MG63 (cell line): ENCODE results near the gene OPALIN. TPM values are rescaled to one million over a fixed set of nuclear protein-coding genes. Genes with fewer than 3 reads are reported as not detected.
A peak's percentile ranks its signal among the peaks of the same experiment; 100 is the strongest.

ENCODE experiments used
- DNase-seq: peaks from one replicate; pipeline ENCODE4 v3.0.0-alpha.2; 2020
- H3K27me3 ChIP-seq: fragments of 250-450 bp; sonication (Bioruptor Pico); 2 replicates; pipeline ENCODE4 v1.5.1; 2020; ENCODE audit warnings: mild to moderate bottlenecking, moderate library complexity
- H3K36me3 ChIP-seq: fragments of 250-450 bp; sonication (Bioruptor Pico); 2 replicates; pipeline ENCODE4 v1.5.1; 2020; ENCODE audit warnings: mild to moderate bottlenecking, moderate library complexity
- H3K4me3 ChIP-seq: fragments of 250-450 bp; sonication (Bioruptor Pico); 2 replicates; pipeline ENCODE4 v1.5.1; 2020; ENCODE audit warnings: mild to moderate bottlenecking, moderate library complexity
- H3K9me3 ChIP-seq: fragments of 250-450 bp; sonication (Bioruptor Pico); 2 replicates; pipeline ENCODE4 v1.5.1; 2020; ENCODE audit warnings: mild to moderate bottlenecking, moderate library complexity
- total RNA-seq: library from RNA; depleted of rRNA; stranded (reverse); fragments of >200 nt; shearing (Covaris generic); gene quantifications from 2 replicates; pipeline ENCODE4 v1.2.3, GENCODE V29; 2014; ENCODE audit warnings: low replicate concordance

Gene OPALIN
- total RNA-seq, 1 experiment from 2014 or later: not detected

DNA sequence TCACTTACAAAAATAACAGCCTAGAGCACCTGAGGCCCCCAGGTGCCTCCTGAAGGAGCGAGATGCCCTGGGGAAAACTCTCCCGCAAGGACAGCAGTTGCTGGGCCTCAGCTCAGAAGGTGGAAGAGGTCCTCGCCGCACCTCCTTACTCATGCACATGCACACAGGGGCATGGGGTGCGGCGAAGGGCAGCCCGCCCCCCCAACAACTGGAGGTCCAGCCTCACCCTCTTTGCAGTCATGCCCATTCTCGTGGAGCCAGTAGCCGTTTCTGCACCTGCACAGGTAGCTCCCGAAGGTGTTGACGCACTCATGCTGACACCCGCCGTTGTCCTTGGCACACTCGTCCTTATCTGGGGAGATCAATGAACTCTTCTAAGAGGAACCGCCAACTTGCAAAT, 19.9 kb upstream of the OPALIN start:
- no peak for DNase-seq
- Histone ChIP-seq H3K9me3 (0 out of 2 replicates have a peak, but pooled peaks cover 3% of the 10 kb centered on the region), H3K27me3 (no peaks in the 10 kb centered on the region), H3K36me3 (no peaks in the 10 kb centered on the region), H3K4me3 (no peak overlapping the region)

DNA sequence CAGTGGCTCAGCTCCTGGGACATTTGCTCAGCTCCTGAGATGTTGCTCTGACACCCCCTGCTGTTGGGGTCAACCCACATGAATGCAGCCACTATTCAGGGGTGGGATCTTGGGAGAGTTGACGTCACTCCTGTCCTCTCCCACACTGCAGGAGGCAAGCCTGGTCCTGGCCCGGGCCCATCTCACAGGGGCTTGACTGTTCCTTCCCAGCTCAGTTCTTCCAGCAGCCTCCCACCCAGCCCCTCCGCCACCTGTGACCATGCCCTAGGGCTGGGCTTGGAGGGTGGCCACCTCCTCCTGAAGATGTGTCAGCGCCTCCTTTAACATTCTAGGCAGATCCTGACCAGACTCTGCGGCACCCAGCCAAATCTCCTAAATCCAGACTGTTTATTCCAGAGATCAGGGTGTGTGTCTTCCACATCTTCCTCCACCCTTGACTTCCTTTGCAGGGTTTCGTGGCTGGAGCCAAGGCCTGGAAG, 19.1 kb upstream of the OPALIN start:
- no peak overlapping the region for H3K4me3 ChIP-seq
- H3K36me3 ChIP-seq: no peaks in the 10 kb centered on the region
- 0 out of 2 replicates have a peak, but pooled peaks cover 3% of the 10 kb centered on the region for H3K9me3 ChIP-seq
- H3K27me3 ChIP-seq: no peaks in the 10 kb centered on the region
- DNase-seq: peak; percentile 90

DNA sequence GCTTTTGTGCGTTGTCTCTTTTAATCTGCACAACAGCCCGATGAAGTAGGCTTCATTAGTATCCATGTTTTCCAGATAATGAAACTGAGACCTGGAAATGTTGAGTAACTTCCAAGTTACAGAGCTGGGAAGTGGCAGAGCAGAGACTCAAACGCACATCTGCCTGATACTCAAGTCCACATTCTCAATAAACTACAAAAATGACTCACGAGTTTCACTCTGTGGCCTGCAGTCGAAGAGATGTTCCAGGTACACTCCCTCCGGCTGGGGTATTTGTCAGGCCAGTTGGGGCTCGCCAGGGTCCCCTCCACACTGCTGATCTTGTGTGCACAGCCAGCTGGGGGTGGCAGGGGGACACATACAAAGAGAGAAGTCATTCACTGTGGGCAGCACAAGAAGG, 17.7 kb upstream of the OPALIN start:
- H3K27me3 ChIP-seq: no peaks in the 10 kb centered on the region
- no peak overlapping the region for H3K4me3 ChIP-seq
- no peak for DNase-seq
- H3K36me3 ChIP-seq: no peaks in the 10 kb centered on the region
- no peaks in the 10 kb centered on the region for H3K9me3 ChIP-seq

DNA sequence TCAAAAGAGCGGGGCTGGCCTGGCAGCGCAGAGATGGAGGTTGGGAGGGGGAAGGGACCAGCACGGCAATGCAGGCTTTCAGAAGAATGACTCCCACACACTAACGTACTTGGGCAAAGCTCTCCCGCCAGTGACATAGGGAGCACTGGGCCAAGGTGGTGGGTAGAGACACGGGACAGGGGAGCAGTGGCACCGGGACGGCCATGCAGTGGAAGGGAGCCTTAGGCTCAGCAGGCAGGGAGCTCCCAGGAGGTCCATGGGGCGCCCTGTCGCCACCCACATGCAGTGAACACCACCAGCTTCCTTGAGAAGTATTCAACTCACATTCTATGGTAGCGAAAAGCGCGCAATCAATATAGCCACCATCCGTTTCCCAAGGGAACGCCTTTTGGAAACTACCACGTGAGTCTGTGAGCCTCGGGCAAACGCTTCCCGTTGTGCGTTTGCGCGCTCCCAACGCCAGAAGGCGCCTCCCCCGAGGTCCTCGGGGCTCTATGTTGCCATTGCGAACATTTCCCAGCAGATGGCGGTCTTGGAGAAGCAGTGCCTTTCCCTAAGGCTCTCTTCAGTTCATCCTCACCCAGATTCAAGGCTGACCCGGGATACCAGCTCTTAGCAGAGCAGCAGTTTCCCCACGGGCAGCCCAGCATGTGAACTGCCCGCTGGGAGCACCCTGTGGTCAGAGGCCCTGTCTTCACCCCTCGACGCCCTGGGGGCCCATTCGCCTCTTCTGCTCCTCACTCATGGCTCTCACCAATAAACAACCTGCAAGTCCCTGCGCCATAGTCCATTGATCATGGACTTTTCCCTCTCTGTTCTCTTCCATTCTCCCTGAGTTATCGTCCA, 16.4 kb upstream of the OPALIN start:
- Histone ChIP-seq H3K36me3 (no peaks in the 10 kb centered on the region), H3K9me3 (no peaks in the 10 kb centered on the region), H3K4me3 (peak overlapping the region; percentile 29), H3K27me3 (no peaks in the 10 kb centered on the region)
- DNase-seq: peak; percentile 80

DNA sequence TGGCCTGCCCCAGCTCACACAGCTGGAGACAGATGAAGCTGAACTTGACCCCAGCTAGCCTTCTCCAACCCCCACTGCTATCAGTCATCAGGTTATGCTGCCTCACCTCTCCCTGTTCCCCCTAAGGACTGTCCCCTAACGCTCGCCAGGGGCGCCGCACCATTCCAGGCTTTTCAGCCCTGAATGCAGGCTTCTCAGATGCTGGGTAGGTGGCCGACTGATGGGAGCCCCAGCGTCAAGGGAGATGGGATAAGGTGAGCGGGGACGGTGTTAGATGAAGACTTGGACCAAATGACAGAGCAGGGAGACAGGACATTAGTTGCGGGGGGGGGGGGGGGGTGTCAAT, 15.8 kb upstream of the OPALIN start:
- no peak overlapping the region for H3K4me3 ChIP-seq
- no peaks in the 10 kb centered on the region for H3K27me3 ChIP-seq
- DNase-seq: no peak
- H3K36me3 ChIP-seq: no peaks in the 10 kb centered on the region
- no peaks in the 10 kb centered on the region for H3K9me3 ChIP-seq

DNA sequence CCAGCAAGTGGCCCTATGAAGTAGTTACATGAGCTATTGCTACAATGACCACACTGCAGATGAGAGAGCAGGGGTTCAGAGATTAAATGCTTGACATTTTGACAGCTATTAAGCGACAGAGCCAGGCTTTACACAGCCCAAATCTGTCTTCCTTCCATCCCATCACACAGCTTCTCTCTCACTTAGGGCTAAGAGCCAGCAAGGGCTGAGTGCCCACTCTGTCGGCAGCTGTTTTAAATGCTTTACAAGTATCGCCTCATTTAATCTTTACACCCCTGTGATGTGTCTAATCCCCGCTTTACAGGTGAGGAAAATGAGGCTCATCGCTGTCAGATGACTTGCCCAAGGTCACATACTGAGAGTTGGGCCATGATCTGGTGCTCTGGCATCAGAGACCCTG, 15.2 kb upstream of the OPALIN start:
- H3K9me3 ChIP-seq: no peaks in the 10 kb centered on the region
- H3K4me3 ChIP-seq: no peak overlapping the region
- H3K27me3 ChIP-seq: no peaks in the 10 kb centered on the region
- DNase-seq: no peak
- no peaks in the 10 kb centered on the region for H3K36me3 ChIP-seq

DNA sequence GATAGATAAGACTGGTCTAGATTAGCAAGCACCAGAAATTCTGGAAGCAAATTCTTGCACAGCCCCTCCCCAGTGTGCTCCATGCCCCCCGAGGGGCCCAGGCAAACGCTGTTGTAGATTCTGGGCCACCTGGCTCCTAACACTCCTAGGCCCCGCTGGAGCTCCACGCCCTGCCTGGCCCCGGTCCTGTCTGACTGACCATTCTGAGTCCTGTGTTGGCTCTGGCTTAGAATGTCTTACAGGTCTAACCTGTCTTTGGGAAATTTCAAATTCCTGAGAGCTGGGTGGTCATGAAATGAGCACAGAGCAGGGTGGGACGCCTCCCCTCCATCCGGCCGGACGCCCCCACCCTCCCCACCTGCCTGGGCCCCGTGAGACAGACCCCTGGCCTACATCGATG, 12.6 kb upstream of the OPALIN start:
- no peak for DNase-seq
- no peaks in the 10 kb centered on the region for H3K9me3 ChIP-seq
- H3K4me3 ChIP-seq: no peak overlapping the region

DNA sequence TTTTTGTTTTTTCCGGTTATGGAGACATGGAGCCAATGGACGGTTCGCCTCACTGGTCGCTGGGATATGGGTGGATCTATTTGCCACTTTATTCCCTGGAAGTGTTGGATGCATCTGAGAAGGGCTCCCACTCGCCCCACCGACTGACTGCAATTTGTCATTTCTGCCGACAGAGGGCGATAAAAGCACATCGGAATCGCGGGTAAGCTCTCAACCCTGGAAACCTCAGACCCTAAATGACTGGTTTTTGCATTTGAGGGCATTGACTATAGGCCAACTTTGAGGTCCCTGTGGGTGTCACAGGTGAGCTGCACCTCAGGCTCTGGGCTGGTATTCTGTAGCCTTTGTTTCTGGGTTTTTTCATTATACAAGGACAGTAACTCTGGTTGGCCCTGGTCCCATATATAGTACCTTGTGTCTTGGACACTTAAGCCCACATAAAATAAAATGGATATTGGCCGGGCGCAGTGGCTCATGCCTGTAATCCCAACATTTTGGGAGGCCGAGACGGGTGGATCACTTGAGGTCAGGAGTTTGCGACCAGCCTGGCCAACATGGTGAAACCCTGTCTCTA, 11.9 kb upstream of the OPALIN start:
- H3K36me3 ChIP-seq: no peaks in the 10 kb centered on the region
- no peak overlapping the region for H3K4me3 ChIP-seq
- H3K27me3 ChIP-seq: no peaks in the 10 kb centered on the region
- peak; percentile 31 for DNase-seq
- no peaks in the 10 kb centered on the region for H3K9me3 ChIP-seq

More for the DNA sequence above, 12.6 kb upstream of the OPALIN start:
- H3K36me3 ChIP-seq: no peaks in the 10 kb centered on the region
- no peaks in the 10 kb centered on the region for H3K27me3 ChIP-seq

DNA sequence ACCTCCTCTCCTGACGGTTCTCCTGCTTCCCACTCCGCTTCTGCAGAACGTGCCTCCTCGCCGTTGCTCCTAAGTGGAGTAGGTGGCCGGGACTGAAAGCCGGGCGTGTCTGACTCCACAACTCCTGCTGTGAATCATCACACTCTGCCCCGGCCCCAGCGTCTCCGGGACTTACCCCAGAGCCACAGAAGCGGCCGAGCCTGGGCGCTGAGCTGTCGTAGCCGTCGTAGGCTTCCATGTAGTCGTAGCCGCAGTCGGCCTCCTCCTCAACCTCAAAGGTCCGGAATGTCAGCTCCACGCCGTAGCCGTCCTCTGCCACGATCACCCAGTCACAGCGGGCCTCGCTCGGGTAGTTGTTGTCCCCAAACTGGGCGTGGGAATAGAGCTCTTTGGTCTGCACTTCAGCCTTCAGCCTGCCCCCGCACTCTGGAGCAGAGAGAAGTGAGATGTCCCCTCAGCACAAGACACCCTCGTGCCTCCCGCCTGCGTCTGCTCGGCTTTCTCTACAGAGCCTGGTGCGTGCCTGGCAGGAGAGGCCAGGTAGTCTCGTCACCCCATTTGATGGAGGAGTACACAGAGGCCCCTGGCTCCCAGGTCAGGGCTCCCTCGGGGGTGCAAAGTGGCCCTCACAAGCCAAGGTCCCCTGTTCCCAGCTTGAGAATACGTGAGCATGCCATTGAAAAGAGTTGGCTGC, 11.2 kb upstream of the OPALIN start:
- Histone ChIP-seq H3K9me3 (no peaks in the 10 kb centered on the region), H3K36me3 (no peaks in the 10 kb centered on the region), H3K4me3 (no peak overlapping the region), H3K27me3 (no peaks in the 10 kb centered on the region)
- DNase-seq: peak; percentile 57

DNA sequence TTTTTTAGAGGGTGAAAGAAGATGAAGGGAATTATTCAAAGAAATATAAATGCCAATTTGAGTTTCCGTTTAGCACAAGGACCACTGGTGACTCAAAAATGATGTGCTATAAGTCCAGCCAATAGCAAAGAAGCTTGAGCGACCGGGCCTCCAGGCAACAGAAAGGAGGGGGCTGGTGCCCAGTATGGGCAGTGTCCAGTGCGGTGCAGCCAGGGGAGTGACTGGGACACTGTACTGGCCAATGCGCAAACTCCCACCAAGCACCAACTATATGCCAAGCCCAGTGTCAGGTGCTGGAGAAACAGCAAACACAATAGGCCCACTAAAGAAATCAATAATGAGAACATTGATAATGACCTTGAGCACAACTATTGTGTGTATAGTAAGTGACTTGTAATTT, 10.2 kb upstream of the OPALIN start:
- Histone ChIP-seq H3K9me3 (no peaks in the 10 kb centered on the region), H3K36me3 (no peaks in the 10 kb centered on the region), H3K4me3 (no peak overlapping the region), H3K27me3 (no peaks in the 10 kb centered on the region)
- no peak for DNase-seq

DNA sequence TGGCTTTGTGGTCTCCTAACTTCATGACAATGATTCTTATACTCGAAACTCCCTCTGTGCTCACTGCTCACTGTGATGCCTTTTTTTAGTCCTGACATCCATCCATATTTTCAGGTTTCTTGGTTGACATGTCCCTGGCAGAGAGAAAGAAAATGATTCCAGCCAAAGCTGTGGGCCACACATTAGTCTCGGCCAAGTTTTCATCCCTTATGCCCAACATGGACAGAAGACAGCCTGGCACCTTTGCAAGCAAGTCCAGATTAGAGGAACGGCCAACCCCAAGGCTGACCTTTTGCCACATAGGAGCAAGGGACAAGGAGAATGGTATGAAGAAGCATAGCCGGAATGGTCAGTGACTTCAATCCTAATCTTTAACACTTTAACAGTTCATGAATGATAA, 8.7 kb upstream of the OPALIN start:
- no peak overlapping the region for H3K4me3 ChIP-seq

DNA sequence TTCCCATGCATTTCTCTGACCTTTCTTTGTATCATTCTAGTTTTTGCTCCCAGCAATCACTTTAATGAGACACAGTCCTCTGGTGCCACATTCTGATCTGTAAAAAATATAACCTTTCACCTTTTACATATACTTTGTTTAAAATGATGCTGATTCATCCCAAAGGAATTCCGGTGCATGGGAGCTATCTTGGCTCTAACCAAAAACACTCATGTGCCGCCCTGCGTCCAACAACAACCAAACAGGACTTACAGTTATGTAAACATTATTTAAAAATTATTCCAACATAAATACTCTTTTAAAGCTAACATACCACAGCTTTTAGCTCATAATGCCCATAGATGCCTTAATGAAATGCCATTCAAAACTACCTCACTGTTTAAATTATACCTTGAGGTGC, 7.7 kb upstream of the OPALIN start:
- peak; percentile 87 for DNase-seq
- H3K27me3 ChIP-seq: no peaks in the 10 kb centered on the region
- no peaks in the 10 kb centered on the region for H3K36me3 ChIP-seq
- H3K9me3 ChIP-seq: 0 out of 2 replicates have a peak, but pooled peaks cover 2% of the 10 kb centered on the region
- no peak overlapping the region for H3K4me3 ChIP-seq

More for the DNA sequence above, 8.7 kb upstream of the OPALIN start:
- DNase-seq: no peak
- Histone ChIP-seq H3K36me3 (no peaks in the 10 kb centered on the region), H3K27me3 (no peaks in the 10 kb centered on the region), H3K9me3 (0 out of 2 replicates have a peak, but pooled peaks cover 1% of the 10 kb centered on the region)

DNA sequence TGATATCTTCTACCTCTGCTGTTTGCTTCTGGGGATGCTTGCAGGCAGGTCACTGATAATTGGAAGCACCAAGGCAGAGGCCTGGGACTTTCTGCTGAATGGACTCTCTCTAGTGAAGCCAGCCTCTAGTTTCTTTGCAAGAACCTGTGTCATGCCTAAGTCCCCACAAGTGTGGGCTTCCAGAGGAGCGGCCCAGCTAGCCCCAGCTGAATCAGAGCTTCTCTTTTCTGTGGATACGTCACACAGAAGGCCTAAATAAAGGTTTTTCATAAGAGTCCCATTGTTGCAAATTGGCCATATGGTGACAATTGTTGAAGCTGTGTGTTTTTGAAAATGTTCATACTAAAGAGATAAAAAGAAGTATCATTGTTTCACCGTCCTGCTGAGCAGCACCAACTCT, 6.8 kb upstream of the OPALIN start:
- 0 out of 2 replicates have a peak, but pooled peaks cover 2% of the 10 kb centered on the region for H3K9me3 ChIP-seq
- H3K4me3 ChIP-seq: no peak overlapping the region
- no peaks in the 10 kb centered on the region for H3K27me3 ChIP-seq
- no peaks in the 10 kb centered on the region for H3K36me3 ChIP-seq
- DNase-seq: no peak

DNA sequence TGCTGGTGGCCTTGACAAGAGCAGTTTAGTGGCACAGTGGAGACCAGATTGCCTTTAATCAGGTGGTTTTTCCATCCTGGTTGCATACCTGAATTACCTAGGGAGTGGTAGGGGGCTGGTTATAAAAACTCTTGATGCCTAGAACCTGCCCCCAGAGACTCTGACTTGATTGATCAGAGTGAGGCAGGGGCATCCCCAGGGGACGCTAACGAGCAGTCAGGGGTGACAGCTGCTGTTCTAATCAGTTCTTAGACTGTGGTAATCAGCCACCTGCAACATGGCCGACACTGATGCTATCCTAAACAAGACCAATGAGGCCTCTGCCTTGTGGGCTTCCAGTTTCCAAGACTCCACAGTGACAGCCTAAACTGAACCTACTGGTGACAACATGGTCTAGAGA, 2.0 kb upstream of the OPALIN start:
- no peaks in the 10 kb centered on the region for H3K36me3 ChIP-seq
- 0 out of 2 replicates have a peak, but pooled peaks cover 2% of the 10 kb centered on the region for H3K9me3 ChIP-seq
- H3K27me3 ChIP-seq: peaks cover 18% of the 10 kb centered on the region
- no peak for DNase-seq
- no peak overlapping the region for H3K4me3 ChIP-seq

DNA sequence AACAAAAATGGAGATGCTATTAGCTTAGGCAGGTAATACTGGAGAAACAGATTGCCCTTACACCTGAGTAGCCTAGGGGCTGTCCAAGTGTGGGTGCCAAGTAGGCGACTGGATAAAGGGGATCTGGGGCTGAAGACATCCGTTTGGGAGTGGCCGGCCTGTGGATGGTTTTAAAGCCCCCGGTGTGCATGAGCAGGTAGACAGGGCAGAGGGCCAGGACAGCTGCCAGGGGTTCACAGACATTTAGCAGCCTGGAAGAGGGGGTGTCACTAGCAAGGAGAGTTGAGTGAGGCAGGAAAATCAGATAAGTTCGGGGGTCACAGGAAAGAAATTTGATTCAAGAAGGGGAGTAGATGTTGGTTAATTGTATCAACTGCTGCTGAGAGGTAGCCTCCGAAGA, 1.5 kb upstream of the OPALIN start:
- DNase-seq: no peak
- no peak overlapping the region for H3K4me3 ChIP-seq
- H3K36me3 ChIP-seq: no peaks in the 10 kb centered on the region
- H3K27me3 ChIP-seq: peaks cover 18% of the 10 kb centered on the region
- 0 out of 2 replicates have a peak, but pooled peaks cover 2% of the 10 kb centered on the region for H3K9me3 ChIP-seq

DNA sequence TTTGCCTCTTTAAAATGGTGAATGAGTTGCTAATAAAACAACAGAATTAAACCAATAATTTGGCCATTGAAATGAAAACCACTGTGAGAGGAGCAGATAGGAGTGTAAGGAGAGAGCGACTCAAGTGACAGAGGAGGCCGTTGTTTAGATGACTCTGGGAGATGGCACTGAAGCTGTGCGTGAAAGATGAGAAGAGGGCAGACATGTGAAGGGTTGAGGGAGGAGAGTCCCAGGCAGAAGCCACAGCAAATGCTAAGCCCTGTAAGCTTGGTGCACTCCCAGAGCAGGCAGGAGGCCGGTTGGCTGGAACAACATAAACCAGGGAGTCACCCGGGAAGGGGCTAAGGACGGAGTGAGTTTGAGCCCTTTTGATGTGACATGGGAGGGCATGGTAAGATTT, 814 bp upstream of the OPALIN start:
- H3K36me3 ChIP-seq: no peaks in the 10 kb centered on the region
- no peak for DNase-seq
- H3K27me3 ChIP-seq: peaks cover 19% of the 10 kb centered on the region
- 0 out of 2 replicates have a peak, but pooled peaks cover 2% of the 10 kb centered on the region for H3K9me3 ChIP-seq
- H3K4me3 ChIP-seq: no peak overlapping the region

DNA sequence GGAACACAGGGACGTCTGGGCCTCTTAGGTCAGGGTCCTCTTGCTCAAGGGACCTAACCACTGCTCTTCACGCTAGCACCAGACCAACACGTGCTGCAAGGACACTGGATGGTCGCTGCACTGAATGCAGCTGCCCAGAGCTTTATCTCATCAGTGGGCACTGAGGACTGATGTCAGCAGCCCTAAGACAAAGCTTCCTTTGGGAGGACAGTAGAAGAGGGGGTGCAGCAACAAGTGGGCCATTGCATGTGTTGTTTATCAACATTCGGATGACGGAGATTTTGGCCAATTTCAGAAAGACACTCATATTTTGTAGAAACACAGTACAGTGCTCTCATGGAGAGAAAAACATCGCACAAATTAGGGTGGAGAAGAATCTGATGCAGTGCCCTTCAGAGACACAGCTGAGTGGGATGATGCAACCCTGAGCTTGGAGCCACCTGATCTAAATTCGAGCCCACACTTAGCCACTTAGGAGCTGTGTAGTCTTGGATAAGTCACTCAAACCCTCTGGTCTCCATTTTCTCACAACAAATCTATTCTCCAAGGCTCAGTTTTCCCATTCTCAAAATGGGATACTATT, 1.7 kb downstream of the OPALIN start:
- Histone ChIP-seq H3K36me3 (no peaks in the 10 kb centered on the region), H3K9me3 (no peaks in the 10 kb centered on the region), H3K27me3 (peaks cover 25% of the 10 kb centered on the region), H3K4me3 (no peak overlapping the region)
- no peak for DNase-seq
